WTC11 (cell line): Measurements from ENCODE around the gene OGFOD1.

Experiments
- CTCF ChIP-seq: fragments of 200-600 bp; IDR thresholded peaks from 2 replicates; pipeline ENCODE4 v1.8.0; 2022; ENCODE audit warnings: antibody characterized with exemption
- FOXJ3 ChIP-seq: sonication (generic); formaldehyde crosslinking; IDR thresholded peaks from 2 replicates; pipeline ENCODE4 v1.9.0; 2021; ENCODE audit warnings: missing genetic modification reagents, mild to moderate bottlenecking, borderline replicate concordance
- HMGXB4 ChIP-seq: sonication (generic); formaldehyde crosslinking; IDR thresholded peaks from 2 replicates; pipeline ENCODE4 v1.8.1; 2023; ENCODE audit warnings: mild to moderate bottlenecking, moderate library complexity, missing genetic modification reagents
- NFE2L1 ChIP-seq: sonication (generic); formaldehyde crosslinking; IDR thresholded peaks from 2 replicates; pipeline ENCODE4 v1.8.1; 2023; ENCODE audit warnings: missing genetic modification reagents
- PRDM15 ChIP-seq: sonication (generic); formaldehyde crosslinking; IDR thresholded peaks from 2 replicates; pipeline ENCODE4 v1.8.0; 2022; ENCODE audit warnings: missing genetic modification reagents
- PRRX2 ChIP-seq: fragments of 250-450 bp; sonication (Bioruptor Pico); IDR thresholded peaks from 2 replicates; pipeline ENCODE4 v1.8.0; 2021; ENCODE audit warnings: mild to moderate bottlenecking

- TF ChIP-seq FOXJ3 (CRISPR knock-in tag), result no peak
- no peak for TF ChIP-seq HMGXB4 (CRISPR knock-in tag)
- no peak for TF ChIP-seq NFE2L1
- TF ChIP-seq CTCF, result no peak
- no peak for TF ChIP-seq PRRX2
- TF ChIP-seq PRDM15, result no peak
These were observed 73.9 kb downstream of the OGFOD1 start for GRCh38 chr16:56525236-56525635.
